ES-I3 (cell line): Measurements from ENCODE around the gene BMPR1B.

Experiments
- H3K36me3 ChIP-seq: 2 replicates; pipeline ENCODE4 v1.6.1; 2013; ENCODE audit warnings: mild to moderate bottlenecking, low read length, control low read depth, moderate library complexity; ENCODE audit not compliant: insufficient read depth
- H3K4me1 ChIP-seq: 2 replicates; pipeline ENCODE4 v1.6.1; 2013; ENCODE audit warnings: mild to moderate bottlenecking, control low read depth, low read length; ENCODE audit not compliant: insufficient read depth
- H3K9ac ChIP-seq: 2 replicates; pipeline ENCODE4 v1.6.1; 2013; ENCODE audit warnings: low read depth, mild to moderate bottlenecking, low read length, moderate library complexity
- H3K9me3 ChIP-seq: 2 replicates; pipeline ENCODE4 v1.6.1; 2013; ENCODE audit warnings: mild to moderate bottlenecking, low read length, moderate library complexity; ENCODE audit not compliant: control insufficient read depth, insufficient read depth

The BMPR1B gene

DNA sequence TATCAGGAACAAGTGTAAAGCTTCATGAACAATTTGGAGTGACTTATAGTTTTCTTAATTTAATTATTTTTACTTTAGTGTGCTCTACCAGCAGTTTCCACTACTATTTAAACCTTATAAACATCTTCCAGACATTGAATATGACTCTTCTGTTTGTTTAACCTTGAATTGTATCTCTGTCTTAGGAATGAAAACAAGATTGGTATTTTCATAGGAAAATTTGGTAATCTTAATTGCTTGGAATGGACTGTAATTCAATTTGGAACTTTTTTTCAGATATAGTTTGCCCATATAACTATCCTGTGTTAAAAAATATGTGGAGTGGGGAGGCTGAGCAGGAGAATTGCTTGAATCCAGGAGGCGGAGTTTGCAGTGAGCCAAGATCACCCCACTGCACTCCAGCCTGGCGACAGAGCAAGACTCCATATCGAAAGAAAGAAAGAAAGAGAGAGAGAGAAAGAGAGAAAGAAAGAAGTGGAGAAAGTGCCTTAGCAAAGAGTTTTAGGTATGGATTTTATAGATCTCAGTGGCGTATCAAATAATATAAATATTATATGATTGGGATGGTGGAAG lies 242.4 kb downstream of the BMPR1B start:
- H3K9me3 ChIP-seq, result no peaks in the 10 kb centered on the region

DNA sequence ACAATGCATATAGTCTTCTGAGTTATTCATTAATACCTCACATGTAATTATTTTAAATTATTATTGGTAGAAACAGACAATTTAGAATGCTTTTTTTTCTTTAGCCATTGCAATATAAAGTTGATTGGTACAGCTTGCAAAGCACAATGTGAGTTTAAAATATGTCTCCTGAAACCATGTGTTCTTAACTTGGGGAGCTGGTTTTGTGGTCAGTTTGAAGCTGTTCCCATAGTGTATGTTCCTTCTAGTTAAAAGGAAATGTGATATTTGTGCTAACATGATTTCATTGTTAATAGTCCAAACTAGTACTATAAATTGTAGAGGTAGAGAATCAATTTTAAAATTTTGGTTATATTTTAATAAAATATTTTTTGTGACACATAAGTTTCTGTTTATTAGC lies 247.2 kb downstream of the BMPR1B start:
- H3K4me1 ChIP-seq, result no peaks in the 10 kb centered on the region
- no peaks in the 10 kb centered on the region for H3K9me3 ChIP-seq
- H3K9ac ChIP-seq, result no peak overlapping the region
- no peaks in the 10 kb centered on the region for H3K36me3 ChIP-seq

More for the DNA sequence above, 242.4 kb downstream of the BMPR1B start:
- no peak overlapping the region for H3K9ac ChIP-seq
- H3K4me1 ChIP-seq, result peaks cover 9% of the 10 kb centered on the region
- H3K36me3 ChIP-seq, result no peaks in the 10 kb centered on the region

DNA sequence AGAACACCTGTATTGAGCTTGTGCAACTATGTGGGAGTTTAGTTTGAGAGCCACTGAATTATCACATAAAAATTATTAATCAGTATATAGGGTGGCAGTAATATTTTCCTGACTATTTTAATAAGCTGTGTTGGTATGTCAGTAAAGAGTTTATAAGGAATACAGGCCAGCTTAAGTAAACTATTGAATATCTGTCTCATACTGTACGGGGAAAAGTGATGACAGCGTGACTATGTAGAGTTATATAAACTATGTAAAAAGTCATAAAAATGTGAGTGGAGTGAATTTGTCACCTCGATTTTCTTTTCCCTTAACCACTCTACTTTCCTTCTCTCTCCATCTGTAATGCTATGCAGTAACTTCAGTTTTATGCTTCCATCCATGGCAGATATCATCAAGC lies 250.2 kb downstream of the BMPR1B start:
- Histone ChIP-seq H3K9me3 (no peaks in the 10 kb centered on the region), H3K36me3 (no peaks in the 10 kb centered on the region), H3K4me1 (no peaks in the 10 kb centered on the region), H3K9ac (no peak overlapping the region)

DNA sequence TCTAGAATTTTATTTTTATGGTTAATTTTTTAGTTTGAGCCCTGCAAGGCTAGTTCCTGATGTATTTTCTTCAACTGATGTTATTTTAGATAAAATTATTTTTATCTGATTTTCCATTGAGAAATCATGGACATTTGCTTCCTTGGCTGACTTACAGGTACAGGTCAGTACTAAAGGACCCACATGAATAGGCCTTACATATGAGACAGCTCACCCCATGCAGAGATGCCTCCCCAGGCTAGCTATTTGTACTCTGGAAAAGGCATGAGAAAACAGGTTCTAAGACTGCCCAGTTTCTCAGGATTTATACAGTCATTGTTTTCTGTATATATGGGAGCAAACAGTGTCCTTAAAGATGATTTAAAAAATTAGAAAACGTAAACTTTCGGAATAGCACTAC lies 255.5 kb downstream of the BMPR1B start:
- Histone ChIP-seq H3K9ac (no peak overlapping the region), H3K36me3 (no peaks in the 10 kb centered on the region), H3K9me3 (no peaks in the 10 kb centered on the region), H3K4me1 (no peaks in the 10 kb centered on the region)

DNA sequence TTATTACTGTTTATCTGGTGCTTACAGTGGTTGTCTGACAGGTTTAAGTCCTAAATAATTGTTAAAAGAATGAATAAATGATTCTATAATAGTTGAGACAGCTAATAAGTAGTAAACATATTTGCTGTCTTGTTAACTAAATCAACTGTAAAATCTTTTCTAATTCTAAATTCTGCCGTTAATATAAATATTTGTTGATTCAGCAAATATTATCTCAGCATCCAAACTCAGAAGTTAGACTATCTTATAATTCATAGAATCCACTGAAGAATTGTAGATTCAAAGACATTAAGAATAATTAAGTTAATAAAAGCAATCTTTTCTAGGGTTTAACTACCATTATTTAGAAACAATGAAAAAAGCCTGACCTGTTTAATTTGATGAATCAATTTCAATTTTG lies 256.3 kb downstream of the BMPR1B start:
- Histone ChIP-seq H3K9ac (no peak overlapping the region), H3K9me3 (no peaks in the 10 kb centered on the region), H3K4me1 (no peaks in the 10 kb centered on the region), H3K36me3 (no peaks in the 10 kb centered on the region)

DNA sequence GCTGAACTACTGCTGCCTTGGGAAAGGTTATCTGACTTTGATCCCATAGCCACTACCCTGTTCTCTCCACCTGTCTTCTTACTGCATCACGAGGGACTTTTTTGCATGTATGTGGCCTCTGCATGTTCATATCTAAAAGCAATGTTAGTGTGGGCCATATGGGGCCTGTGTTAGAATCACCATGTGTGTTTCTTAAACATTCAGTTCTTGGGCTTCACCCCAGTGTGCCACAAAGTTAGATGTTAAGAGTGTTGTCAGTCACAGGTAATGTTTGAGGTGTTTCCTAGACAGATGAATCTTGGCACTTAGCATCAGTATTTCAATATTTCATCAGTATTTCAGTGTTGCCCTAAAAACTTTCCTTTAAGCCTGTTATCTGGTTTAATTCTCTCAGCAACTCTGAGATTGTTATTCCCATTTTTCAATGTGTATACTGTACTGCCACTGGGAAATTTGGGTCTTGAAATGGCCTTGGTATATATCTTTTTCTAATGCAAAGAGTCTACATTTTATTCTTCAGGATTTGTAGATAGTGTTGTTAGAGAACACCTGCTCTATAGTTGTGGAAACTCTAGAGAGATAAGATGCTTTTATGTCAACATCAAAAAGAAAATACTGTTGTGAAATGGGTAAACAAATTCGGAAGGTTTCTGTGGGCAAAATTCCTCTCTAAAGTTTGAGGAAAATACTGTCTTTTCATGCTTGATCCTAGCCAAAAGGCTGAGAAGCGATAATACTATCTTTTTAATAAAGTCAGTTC lies 259.7 kb downstream of the BMPR1B start:
- Histone ChIP-seq H3K9ac (no peak overlapping the region), H3K4me1 (no peaks in the 10 kb centered on the region), H3K9me3 (no peaks in the 10 kb centered on the region), H3K36me3 (no peaks in the 10 kb centered on the region)

DNA sequence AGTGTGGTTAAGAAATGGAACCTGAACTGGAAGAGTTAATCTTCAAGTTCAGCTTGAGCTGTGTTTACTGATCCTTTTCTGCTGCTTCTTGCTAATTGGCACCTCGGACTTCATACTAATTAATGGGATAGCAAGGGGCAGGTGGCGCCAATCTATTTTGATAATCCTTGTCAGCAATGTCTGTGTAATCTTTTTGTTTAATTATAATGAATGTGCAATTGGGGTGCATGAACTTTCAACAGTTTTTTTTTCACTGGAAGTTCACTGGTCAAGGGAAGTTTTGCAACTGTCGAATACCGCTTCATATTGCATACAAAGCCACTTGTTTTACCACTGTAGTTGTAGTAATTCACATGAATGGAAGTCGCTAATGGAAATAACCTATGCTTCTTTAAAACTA lies 261.0 kb downstream of the BMPR1B start:
- no peaks in the 10 kb centered on the region for H3K4me1 ChIP-seq
- H3K9me3 ChIP-seq, result no peaks in the 10 kb centered on the region
- no peaks in the 10 kb centered on the region for H3K36me3 ChIP-seq
- H3K9ac ChIP-seq, result no peak overlapping the region

DNA sequence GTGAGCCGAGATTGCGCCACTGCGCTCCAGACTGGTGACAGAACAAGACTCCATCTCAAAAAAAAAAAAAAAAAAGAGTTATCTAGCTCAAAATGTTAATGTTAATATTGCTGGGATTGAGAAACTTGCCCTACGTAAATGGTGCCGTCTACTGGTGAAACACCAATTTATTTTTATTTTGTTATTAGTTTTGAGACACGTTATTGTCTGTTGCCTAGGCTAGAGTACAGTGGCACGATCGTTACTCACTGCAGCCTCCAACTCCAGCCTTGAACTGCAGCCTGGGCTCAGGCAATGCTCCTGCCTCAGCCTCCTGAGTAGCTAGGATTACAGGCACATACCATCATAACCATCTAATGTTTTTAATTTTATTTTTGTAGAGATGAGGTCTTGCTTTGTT lies 262.8 kb downstream of the BMPR1B start:
- H3K36me3 ChIP-seq, result no peaks in the 10 kb centered on the region
- no peaks in the 10 kb centered on the region for H3K4me1 ChIP-seq

DNA sequence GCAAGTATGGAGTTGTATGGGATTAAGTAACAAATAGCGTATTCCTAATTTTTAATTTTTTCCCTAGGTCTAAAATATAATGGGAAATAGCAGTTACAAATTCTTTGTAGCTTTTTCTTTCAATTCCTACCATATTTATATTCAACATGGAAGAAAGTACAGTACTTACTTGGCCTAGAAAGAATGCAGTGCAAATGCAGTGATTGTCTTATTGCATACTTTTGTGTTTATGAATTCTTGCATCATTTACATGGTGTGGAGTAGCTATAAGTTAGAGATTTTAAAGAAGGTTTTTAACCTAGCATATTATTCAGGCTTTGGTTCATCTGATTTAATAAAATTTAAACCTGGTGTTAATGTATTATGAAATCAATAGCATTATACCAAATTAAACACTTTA lies 263.3 kb downstream of the BMPR1B start:
- H3K9me3 ChIP-seq, result no peaks in the 10 kb centered on the region
- H3K4me1 ChIP-seq, result no peaks in the 10 kb centered on the region
- H3K9ac ChIP-seq, result no peak overlapping the region
- no peaks in the 10 kb centered on the region for H3K36me3 ChIP-seq

More for the DNA sequence above, 262.8 kb downstream of the BMPR1B start:
- Histone ChIP-seq H3K9me3 (no peaks in the 10 kb centered on the region), H3K9ac (no peak overlapping the region)

DNA sequence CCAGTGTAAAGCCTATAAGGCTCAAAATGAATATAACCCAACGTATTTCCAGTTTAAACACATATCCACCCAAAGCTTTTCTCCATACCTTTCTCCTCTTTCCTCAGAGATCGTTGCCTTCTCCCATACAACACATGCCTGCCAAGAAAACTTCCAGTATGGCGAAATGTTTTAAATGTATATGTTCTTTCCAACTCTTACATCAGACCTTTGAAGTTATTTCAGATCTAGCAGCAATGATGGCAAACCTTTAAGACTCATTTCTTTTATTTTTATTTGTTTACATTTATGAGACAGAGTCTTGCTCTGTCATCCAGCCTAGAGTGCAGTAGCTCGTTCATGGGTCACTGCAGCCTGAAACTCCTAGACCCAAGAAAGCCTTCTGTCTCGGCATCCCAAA lies 265.4 kb downstream of the BMPR1B start:
- Histone ChIP-seq H3K9me3 (no peaks in the 10 kb centered on the region), H3K9ac (no peak overlapping the region), H3K36me3 (no peaks in the 10 kb centered on the region), H3K4me1 (peaks cover 6% of the 10 kb centered on the region; the same call in 1 of the 2 replicates)

DNA sequence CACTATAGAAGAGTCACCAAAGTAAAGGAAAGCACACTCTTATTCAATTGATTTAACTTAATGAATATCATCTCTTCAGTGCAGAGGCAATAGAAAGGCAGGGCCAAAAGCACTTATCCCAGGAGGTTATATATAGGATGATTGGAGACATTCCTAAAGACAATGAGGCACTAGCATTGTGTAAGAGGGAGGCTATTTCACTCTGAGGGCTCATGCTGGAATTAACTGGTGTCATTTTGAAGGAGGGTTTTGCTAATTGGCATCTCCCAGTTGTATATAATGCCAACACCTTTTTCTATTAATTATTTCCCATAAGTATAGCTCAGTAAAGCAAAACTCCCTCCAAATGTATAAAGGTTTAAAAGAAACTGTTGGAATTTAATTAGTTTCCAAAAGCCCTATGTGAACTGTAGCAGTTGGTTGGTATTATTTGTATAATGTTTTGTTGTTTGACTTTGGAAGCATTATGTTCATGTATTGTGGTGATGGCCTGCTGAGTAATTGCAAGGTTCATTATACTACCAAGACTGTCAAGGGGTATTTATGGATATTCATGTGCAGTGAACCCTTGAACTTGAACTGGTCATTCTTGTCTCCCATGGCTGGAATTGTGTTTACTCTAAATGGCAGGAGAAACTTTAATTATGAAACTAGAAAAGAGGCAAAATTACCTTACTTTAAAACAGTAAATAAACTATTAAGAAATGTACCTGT lies 270.3 kb downstream of the BMPR1B start:
- no peaks in the 10 kb centered on the region for H3K36me3 ChIP-seq
- peaks cover 6% of the 10 kb centered on the region; the same call in 1 of the 2 replicates for H3K4me1 ChIP-seq
- H3K9me3 ChIP-seq, result no peaks in the 10 kb centered on the region; the same call in 1 of the 2 replicates
- H3K9ac ChIP-seq, result no peak overlapping the region

DNA sequence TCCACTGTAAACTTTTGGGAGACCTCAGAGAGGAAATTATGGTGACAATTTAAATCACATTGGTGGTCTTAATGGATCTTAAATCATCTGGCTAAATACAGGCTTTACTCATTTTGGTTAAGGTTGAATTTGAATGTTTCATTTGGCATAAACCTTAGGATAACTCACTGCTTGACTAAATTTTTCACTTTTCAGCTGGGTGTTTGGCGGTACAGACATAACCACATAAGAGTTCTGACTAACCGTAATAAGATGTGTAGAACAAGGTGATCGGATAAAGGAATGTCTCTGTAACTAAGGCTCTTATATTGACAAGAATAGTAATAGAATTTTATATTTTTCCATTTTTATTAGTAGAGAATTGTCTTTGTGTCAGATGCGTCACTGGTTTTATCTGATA lies 281.0 kb downstream of the BMPR1B start:
- Histone ChIP-seq H3K36me3 (no peaks in the 10 kb centered on the region), H3K9ac (no peak overlapping the region), H3K9me3 (no peaks in the 10 kb centered on the region), H3K4me1 (no peaks in the 10 kb centered on the region)

DNA sequence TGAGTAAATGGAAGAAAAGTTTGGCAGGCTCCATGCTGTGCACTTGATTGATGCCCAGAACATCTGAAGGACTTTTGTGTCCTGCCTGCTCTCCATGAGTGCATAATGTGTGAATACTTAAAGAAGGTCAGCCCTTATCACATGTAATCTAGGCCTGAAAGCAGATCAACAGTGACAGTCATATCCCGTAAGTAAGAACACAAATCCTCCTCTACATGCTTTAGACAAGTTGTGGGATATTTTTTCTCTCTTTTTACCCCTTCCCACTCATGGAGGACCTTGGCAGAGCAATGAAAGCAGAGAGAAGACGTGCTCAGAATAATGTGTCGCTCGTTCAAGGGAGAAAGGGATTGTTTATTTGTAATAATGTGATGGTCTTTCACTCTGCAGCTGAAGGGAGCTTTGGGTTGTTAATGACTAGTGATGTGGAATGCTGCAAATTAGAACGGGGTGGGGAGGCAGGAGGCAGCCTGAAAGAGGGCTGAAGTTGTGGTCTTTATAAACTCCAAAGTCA lies 286.6 kb downstream of the BMPR1B start:
- H3K4me1 ChIP-seq, result peaks cover 15% of the 10 kb centered on the region
- H3K36me3 ChIP-seq, result no peaks in the 10 kb centered on the region
- H3K9me3 ChIP-seq, result no peaks in the 10 kb centered on the region
- H3K9ac ChIP-seq, result no peak overlapping the region

DNA sequence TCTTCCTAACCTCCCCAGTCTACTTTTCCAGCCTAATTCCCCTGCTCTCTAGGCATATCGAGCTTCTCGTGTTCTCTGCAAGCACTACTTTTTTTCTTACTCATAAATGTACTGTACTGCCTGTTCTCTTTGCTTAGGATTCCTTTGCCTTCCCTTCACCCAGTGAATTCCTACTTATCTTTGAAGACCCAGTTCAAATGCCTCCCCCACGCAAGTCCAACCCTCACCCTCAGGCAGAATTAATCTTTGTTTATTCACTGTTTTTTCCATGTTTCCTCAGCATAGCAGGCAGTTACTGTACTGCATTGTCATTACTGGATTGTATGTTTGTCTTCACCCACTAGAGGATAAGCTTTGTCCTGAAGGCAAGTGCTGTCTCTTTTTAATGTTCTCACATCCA lies 287.7 kb downstream of the BMPR1B start:
- no peaks in the 10 kb centered on the region for H3K36me3 ChIP-seq
- no peak overlapping the region for H3K9ac ChIP-seq

DNA sequence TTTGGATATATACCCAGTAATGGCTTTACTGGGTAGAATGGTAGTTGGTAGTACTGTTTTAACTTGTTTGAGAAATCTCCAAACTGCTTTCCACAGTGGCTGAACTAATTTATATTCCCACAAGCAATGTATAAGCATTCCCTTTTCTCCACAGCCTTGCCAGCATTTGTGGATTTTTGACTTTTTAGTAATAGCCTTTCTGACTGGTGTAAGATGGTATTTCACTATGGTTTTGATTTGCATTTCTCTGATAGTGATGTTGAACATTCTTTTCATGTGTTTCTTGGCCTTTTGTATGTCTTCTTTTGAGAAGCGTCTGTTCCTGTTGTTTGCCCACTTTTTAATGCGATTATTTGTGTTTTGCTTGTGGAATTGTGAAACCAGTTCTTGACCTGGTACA lies 290.5 kb downstream of the BMPR1B start:
- Histone ChIP-seq H3K9ac (no peak overlapping the region), H3K4me1 (peaks cover 19% of the 10 kb centered on the region), H3K9me3 (no peaks in the 10 kb centered on the region), H3K36me3 (no peaks in the 10 kb centered on the region)

More for the DNA sequence above, 287.7 kb downstream of the BMPR1B start:
- no peaks in the 10 kb centered on the region for H3K9me3 ChIP-seq
- H3K4me1 ChIP-seq, result peaks cover 15% of the 10 kb centered on the region
